Adrenal gland (tissue), 12 donors: Measurements from ENCODE around the gene MAST4. TPM values are rescaled to one million over a fixed set of nuclear protein-coding genes. Genes with fewer than 3 reads are reported as not detected.

Source experiments
- DNase-seq, 7 donors: peaks; one replicate each; pipeline ENCODE4 v3.0.0-alpha.2; 2019 to 2020
- H3K27ac ChIP-seq, 5 donors: fragments of 200-600 bp; sonication (generic) in 4 of 5; 1 replicate in 3 of 5; 2 replicates in 2 of 5; pipeline versions ENCODE4 v1.5.1 to v1.8.0; 2016 to 2020; ENCODE audit warnings: mild to moderate bottlenecking in 1 of 5
- H3K27me3 ChIP-seq: fragments of 200-600 bp; 2 replicates; pipeline ENCODE4 v1.8.0; 2021
- H3K36me3 ChIP-seq, 2 donors: fragments of 200-600 bp; replicated peaks in 1 of 2; 1 replicate in 1 of 2; 2 replicates in 1 of 2; pipeline versions ENCODE4 v1.5.1 to v1.8.0; 2018 to 2022
- H3K4me1 ChIP-seq, 2 donors: fragments of 200-600 bp; replicated peaks in 1 of 2; 1 replicate in 1 of 2; 2 replicates in 1 of 2; pipeline versions ENCODE4 v1.5.1 to v1.8.0; 2018 to 2021
- H3K4me3 ChIP-seq, 4 donors: fragments of 200-600 bp; sonication (generic) in 3 of 4; one replicate each; pipeline ENCODE4 v1.5.1; 2016 to 2018
- H3K9me3 ChIP-seq, 3 donors: fragments of 200-600 bp; sonication (generic) in 1 of 3; replicated peaks in 1 of 3; 1 replicate in 2 of 3; 2 replicates in 1 of 3; pipeline versions ENCODE4 v1.5.1 to v1.8.0; 2016 to 2021
- CTCF ChIP-seq, 6 experiments: fragments of 450-650 bp in 4 of 6; fragments of 200-600 bp in 2 of 6; sonication (generic) in 1 of 6; IDR thresholded peaks; 1 replicate in 5 of 6; 2 replicates in 1 of 6; pipeline versions ENCODE4 v1.5.1 to v1.8.0; 2016 to 2021; ENCODE audit warnings: antibody characterized with exemption in 6 of 6, mild to moderate bottlenecking in 2 of 6, moderate library complexity in 1 of 6
- POLR2A ChIP-seq, 2 donors: fragments of 450-650 bp; IDR thresholded peaks; one replicate each; pipeline ENCODE4 v1.6.1; 2017; ENCODE audit warnings: antibody characterized with exemption in 2 of 2, mild to moderate bottlenecking in 2 of 2, moderate library complexity in 1 of 2
- WGBS, 4 donors: extraction: QIAGEN DNeasy Blood & Tissue Kit in 2 of 4; methylation state at CpG; one replicate each; pipeline versions ENCODE4 v1.1.5 to v1.1.7; 2013 to 2017; 5-methylcytosine and 5-hydroxymethylcytosine counted together
- intact Hi-C, 2 donors: fragments of 100-400 bp; cut with DNase I; formaldehyde crosslinking; loops; one replicate each; pipeline versions ENCODE4 v1.14.1 to v1.15.0; 2022 to 2023
- polyA plus RNA-seq, 3 donors: library from polyadenylated mRNA; stranded (reverse); fragments of 200-250 nt in 2 of 3; fragments of 350-450 nt in 1 of 3; fragmentation: Illumina TruSeq in 1 of 3; extraction: RNeasy Lipid Tissue Mini Kit (QIAGEN cat#74804) in 1 of 3; gene quantifications; one replicate each; pipeline ENCODE4 v1.2.3, GENCODE V29; 2013 to 2014
- total RNA-seq, 9 donors: library from RNA; depleted of rRNA in 4 of 9; stranded (reverse); fragments of >200 nt in 4 of 9; fragments of 120-200 nt in 1 of 9; fragmentation: NEBNext Ultra II Directional in 1 of 9; extraction: Animal tissue kit (Norgen Biotek cat#: 25700) in 1 of 9; gene quantifications; one replicate each; pipeline versions ENCODE4 v1.1.0 to v1.2.4, GENCODE V29; 2013 to 2023
- donor health status: healthy with polysubstance abuse.
- donor health status: Bipolar disorder and iron deficiency.
- donor health status: DM: yes; HTN: yes; CAD: no.
- donor health status: DM: no; HTN: no; CAD: no.
- donor health status: DM: no; HTN: no; CAD: no.
- donor health status: DM: yes; HTN: yes; CAD: no.

The MAST4 gene
- total and polyA plus RNA-seq, 12 donors, result 12.3 to 95.0 (median 42.8) TPM

DNA sequence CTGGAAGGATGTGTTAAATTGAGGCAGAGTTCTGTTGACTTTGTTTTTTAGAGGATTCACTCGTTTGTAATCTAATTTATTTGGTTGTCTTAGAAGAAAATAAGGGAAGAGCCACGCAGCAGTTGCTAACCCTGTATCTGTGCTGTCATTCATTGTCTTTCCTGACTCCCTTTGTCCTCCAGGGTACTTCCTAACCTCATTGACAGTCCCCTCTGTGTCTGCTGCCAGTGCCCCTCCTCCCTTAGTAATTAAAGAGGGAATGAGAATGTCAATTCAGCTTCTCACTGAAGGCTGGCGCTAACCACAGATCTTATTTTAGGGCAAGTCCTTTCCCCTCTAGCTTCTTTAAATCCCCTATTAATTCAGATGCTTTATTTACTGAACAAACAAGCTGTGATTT lies 84.0 kb downstream of the MAST4 start:
- DNase-seq, result no peak
- H3K27me3 ChIP-seq, result no peaks in the 10 kb centered on the region
- H3K27ac ChIP-seq, result no peak overlapping the region
- 68 to 77% (median 71%) methylated on average over 3 of the region's 3 CpGs for WGBS, 4 donors
- no peaks in the 10 kb centered on the region for H3K9me3 ChIP-seq
- intact Hi-C loops, result no loop called here
- no peak overlapping the region for H3K4me3 ChIP-seq
- H3K36me3 ChIP-seq, result no peaks in the 10 kb centered on the region
- H3K4me1 ChIP-seq, result no peaks in the 10 kb centered on the region
- TF ChIP-seq CTCF (IDR thresholded peaks at IDR 0.05) (no peak), POLR2A (IDR thresholded peaks at IDR 0.05) (no peak)

DNA sequence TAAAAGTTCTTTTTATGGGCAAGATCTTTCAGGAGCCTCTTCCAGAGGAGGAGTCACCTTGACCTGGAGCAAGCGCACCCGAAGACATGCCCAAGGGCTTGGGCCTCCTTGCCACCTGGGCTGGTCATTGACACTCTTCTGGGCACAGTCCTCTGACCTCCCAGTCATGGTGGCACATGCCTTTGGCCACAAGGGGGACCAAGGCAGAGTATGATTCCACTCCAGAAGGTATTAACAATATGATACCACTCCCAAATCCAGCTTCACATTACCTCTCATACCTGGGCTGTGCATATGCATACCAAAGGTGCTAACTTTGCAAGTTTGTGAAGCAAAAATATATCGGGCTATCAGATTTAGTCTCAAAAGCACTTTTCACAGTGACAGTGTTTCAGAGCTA lies 84.6 kb downstream of the MAST4 start:
- TF ChIP-seq CTCF (IDR thresholded peaks at IDR 0.05), result peak in 2 of 6 experiments; percentile 20 to 25
- no peak for TF ChIP-seq POLR2A (IDR thresholded peaks at IDR 0.05)
- WGBS, 4 donors, result 71 to 84% (median 76%) methylated on average over 3 of the region's 3 CpGs
- H3K36me3 ChIP-seq, result no peaks in the 10 kb centered on the region
- intact Hi-C loops, result no loop called here
- no peaks in the 10 kb centered on the region for H3K9me3 ChIP-seq
- H3K27me3 ChIP-seq, result no peaks in the 10 kb centered on the region
- DNase-seq, result no peak
- H3K4me1 ChIP-seq, result no peaks in the 10 kb centered on the region
- H3K27ac ChIP-seq, result no peak overlapping the region
- H3K4me3 ChIP-seq, result no peak overlapping the region

DNA sequence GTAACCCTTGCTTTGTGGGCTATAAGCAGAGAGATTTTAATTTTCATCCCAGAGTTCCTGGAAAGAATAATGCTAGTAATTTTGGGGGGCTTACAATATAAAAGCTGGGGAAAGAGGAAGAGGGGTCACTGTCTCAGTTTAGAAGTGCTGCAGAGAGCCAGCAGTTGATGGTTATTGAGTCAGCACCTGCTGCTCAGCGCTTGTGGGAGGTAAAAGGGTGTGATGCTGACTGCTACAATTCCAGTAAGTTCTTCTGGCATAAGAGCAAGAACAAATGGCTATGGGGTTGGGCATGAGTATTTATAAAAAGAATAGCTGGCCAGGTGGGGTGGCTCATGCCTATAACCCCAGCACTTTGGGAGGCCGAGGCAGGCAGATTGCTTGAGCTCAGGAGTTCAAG lies 88.5 kb downstream of the MAST4 start:
- no peak for DNase-seq
- no peaks in the 10 kb centered on the region for H3K36me3 ChIP-seq
- TF ChIP-seq CTCF (IDR thresholded peaks at IDR 0.05) (no peak), POLR2A (IDR thresholded peaks at IDR 0.05) (no peak)
- no peak overlapping the region for H3K27ac ChIP-seq
- WGBS, 4 donors, result 94 to 100% (median 97%) methylated on average over 2 of the region's 2 CpGs
- no peaks in the 10 kb centered on the region for H3K27me3 ChIP-seq
- H3K4me3 ChIP-seq, result no peak overlapping the region
- intact Hi-C loops, result no loop called here
- H3K9me3 ChIP-seq, result no peaks in the 10 kb centered on the region
- peaks cover 4 to 5% of the 10 kb centered on the region in 2 donors for H3K4me1 ChIP-seq

- no peaks in the 10 kb centered on the region for H3K27me3 ChIP-seq
- no peak overlapping the region for H3K4me3 ChIP-seq
- H3K4me1 ChIP-seq, result peaks cover 5 to 9% of the 10 kb centered on the region in 2 donors
- TF ChIP-seq POLR2A (IDR thresholded peaks at IDR 0.05), result no peak
- no peak for TF ChIP-seq CTCF (IDR thresholded peaks at IDR 0.05)
- H3K27ac ChIP-seq, result peak overlapping the region in 3 of 5 donors; percentile 33 to 76 (median 61)
- peak in 4 of 7 donors; percentile 20 to 52 (median 46) for DNase-seq
- no peaks in the 10 kb centered on the region for H3K9me3 ChIP-seq
- H3K36me3 ChIP-seq, result no peaks in the 10 kb centered on the region
- 70 to 83% (median 71%) methylated on average over 5 of the region's 5 CpGs for WGBS, 4 donors
- intact Hi-C loops, result no loop called here
Measured at GRCh38 chr5:66689522-66690220, 93.5 kb downstream of the MAST4 start.
